Psoas muscle (tissue), 8 donors: ENCODE results near the gene PACRG. TPM values are rescaled to one million over a fixed set of nuclear protein-coding genes. Genes with fewer than 3 reads are reported as not detected.

Experiments
- ATAC-seq, 4 donors: fragments of 200-7000 bp; cut with Tn5 transposase; one replicate each; pipeline ENCODE4 v1.9.1; 2020; ENCODE audit warnings: moderate library complexity in 3 of 4, mild to moderate bottlenecking in 2 of 4
- DNase-seq, 2 donors: peaks; one replicate each; pipeline ENCODE4 v3.0.0-alpha.2; 2020
- H3K27ac ChIP-seq: fragments of 200-600 bp; one replicate; pipeline ENCODE4 v1.8.0; 2022
- H3K27me3 ChIP-seq, 3 donors: fragments of 200-600 bp in 1 of 3; one replicate each; pipeline versions ENCODE4 v1.6.1 to v1.8.0; 2013 to 2022; ENCODE audit warnings: low read length in 2 of 3, mild to moderate bottlenecking in 2 of 3, moderate library complexity in 1 of 3; ENCODE audit not compliant: insufficient read depth in 3 of 3
- H3K36me3 ChIP-seq, 2 donors: fragments of 200-600 bp in 1 of 2; one replicate each; pipeline versions ENCODE4 v1.6.1 to v1.8.0; 2013 to 2022; ENCODE audit warnings: low read depth in 1 of 2, mild to moderate bottlenecking in 1 of 2, moderate library complexity in 1 of 2; ENCODE audit not compliant: insufficient read depth in 1 of 2
- H3K4me1 ChIP-seq: fragments of 200-600 bp; one replicate; pipeline ENCODE4 v1.8.0; 2022
- H3K4me3 ChIP-seq: fragments of 200-600 bp; one replicate; pipeline ENCODE4 v1.8.0; 2022; ENCODE audit warnings: mild to moderate bottlenecking
- H3K9me3 ChIP-seq: fragments of 200-600 bp; one replicate; pipeline ENCODE4 v1.8.0; 2022
- CTCF ChIP-seq: fragments of 200-600 bp; IDR thresholded peaks from one replicate; pipeline ENCODE4 v1.8.0; 2022; ENCODE audit warnings: antibody characterized with exemption
- WGBS, 3 donors: extraction: QIAGEN DNeasy Blood & Tissue Kit; methylation state at CpG; one replicate each; pipeline versions ENCODE4 v1.1.6 to v1.1.7; 2013; 5-methylcytosine and 5-hydroxymethylcytosine counted together
- intact Hi-C, 2 donors: fragments of 100-400 bp; cut with DNase I; formaldehyde crosslinking; loops; one replicate each; pipeline versions ENCODE4 v1.11.0 to v1.14.2; 2022
- polyA plus RNA-seq, 3 donors: library from polyadenylated mRNA; stranded (reverse); fragments of 200-250 nt; gene quantifications; one replicate each; pipeline ENCODE4 v1.2.3, GENCODE V29; 2013
- total RNA-seq, 4 donors: library from RNA; stranded (reverse); fragmentation: NEBNext Ultra II Directional in 2 of 4; extraction: Animal tissue kit (Norgen Biotek cat#: 25700) in 2 of 4; gene quantifications; one replicate each; pipeline versions ENCODE4 v1.2.1 to v1.2.4, GENCODE V29; 2021 to 2023
- donor health status: healthy with polysubstance abuse.
- donor health status: DM: no; HTN: no; CAD: no; lungs with moderate emphysema.
- donor health status: Bipolar disorder and iron deficiency.
- donor health status: healthy.
- donor health status: DM: yes; HTN: yes; CAD: no.
- donor health status: DM: no; HTN: no; CAD: no.
- donor health status: DM: no; HTN: no; CAD: no.
- donor health status: DM: yes; HTN: yes; CAD: no.

PACRG gene
- total and polyA plus RNA-seq, 7 donors, result 0.17 to 3.1 (median 1.8) TPM

GRCh38 chr6:163252061-163252591 lies 524.4 kb downstream of the PACRG start:
- TF ChIP-seq CTCF, result no peak
- intact Hi-C loops, result no loop called here
- Histone ChIP-seq H3K27ac (no peak overlapping the region), H3K4me1 (peaks cover 9% of the 10 kb centered on the region), H3K36me3 (no peaks in the 10 kb centered on the region), H3K27me3 (no peaks in the 10 kb centered on the region), H3K4me3 (no peak overlapping the region), H3K9me3 (no peaks in the 10 kb centered on the region)
- WGBS, 3 donors, result 84 to 88% (median 88%) methylated on average over 27 of the region's 27 CpGs
- DNase-seq (no peak), ATAC-seq (no peak)

GRCh38 chr6:163253556-163254213 lies 525.9 kb downstream of the PACRG start:
- peak; percentile 57 to 79 (median 76) for ATAC-seq
- no peak for TF ChIP-seq CTCF
- WGBS, 3 donors, result 32 to 49% (median 33%) methylated on average over 9 of the region's 9 CpGs
- no peak overlapping the region for H3K4me3 ChIP-seq
- no peaks in the 10 kb centered on the region for H3K27me3 ChIP-seq
- peaks cover 9% of the 10 kb centered on the region for H3K4me1 ChIP-seq
- no peak for DNase-seq
- H3K27ac ChIP-seq, result peak overlapping the region; percentile 41
- H3K9me3 ChIP-seq, result no peaks in the 10 kb centered on the region
- intact Hi-C loops, result no loop called here
- H3K36me3 ChIP-seq, result no peaks in the 10 kb centered on the region

- H3K4me3 ChIP-seq, result no peak overlapping the region
- no peaks in the 10 kb centered on the region for H3K9me3 ChIP-seq
- DNase-seq (no peak), ATAC-seq (no peak)
- H3K36me3 ChIP-seq, result no peaks in the 10 kb centered on the region
- intact Hi-C loops, result no loop called here
- H3K27ac ChIP-seq, result peak overlapping the region; percentile 3
- WGBS, 3 donors, result 49 to 79% (median 60%) methylated on average over 7 of the region's 7 CpGs
- H3K4me1 ChIP-seq, result peaks cover 9% of the 10 kb centered on the region
- H3K27me3 ChIP-seq, result no peaks in the 10 kb centered on the region
- no peak for TF ChIP-seq CTCF
These were observed 526.6 kb downstream of the PACRG start for GRCh38 chr6:163254341-163254835.

- ATAC-seq, result no peak
- no peaks in the 10 kb centered on the region for H3K9me3 ChIP-seq
- intact Hi-C loops, result no loop called here
- H3K27ac ChIP-seq, result no peak overlapping the region
- no peak overlapping the region for H3K4me3 ChIP-seq
- TF ChIP-seq CTCF, result no peak
- H3K27me3 ChIP-seq, result no peaks in the 10 kb centered on the region
- 96 to 100% (median 100%) methylated on average over 2 of the region's 2 CpGs for WGBS, 3 donors
- H3K4me1 ChIP-seq, result peaks cover 10% of the 10 kb centered on the region
- H3K36me3 ChIP-seq, result no peaks in the 10 kb centered on the region
- DNase-seq, result no peak
These were observed 527.5 kb downstream of the PACRG start for GRCh38 chr6:163255265-163255664.
